Activated T-cell treated with anti-CD3 and anti-CD28 coated beads for 48 hours (primary cell): Measurements from ENCODE around the gene SCMH1.

Experiments used
- DNase-seq: peaks from one replicate; pipeline ENCODE4 v3.0.0-alpha.2; 2020; ENCODE audit warnings: low read depth

The SCMH1 gene

DNA sequence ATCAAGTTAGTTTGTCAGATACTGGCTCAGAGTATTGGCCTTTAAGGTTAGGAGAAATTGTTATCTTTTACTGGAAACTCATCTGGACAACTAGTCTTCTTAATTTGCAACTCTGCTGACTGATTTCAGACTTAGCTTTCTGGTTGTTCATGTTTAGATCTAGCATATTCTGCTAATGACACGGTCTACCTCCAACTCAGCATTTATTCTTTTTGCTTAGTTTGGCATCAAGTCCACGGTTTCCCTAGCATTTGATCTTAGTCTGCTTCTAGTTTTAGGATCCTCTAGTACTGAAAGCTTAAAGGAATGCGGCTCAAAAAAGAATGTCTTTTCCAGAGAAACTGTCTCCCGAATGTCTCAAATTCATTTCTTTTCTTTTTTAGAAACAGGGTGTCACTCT, 145.0 kb downstream of the SCMH1 start:
- no peak for DNase-seq

DNA sequence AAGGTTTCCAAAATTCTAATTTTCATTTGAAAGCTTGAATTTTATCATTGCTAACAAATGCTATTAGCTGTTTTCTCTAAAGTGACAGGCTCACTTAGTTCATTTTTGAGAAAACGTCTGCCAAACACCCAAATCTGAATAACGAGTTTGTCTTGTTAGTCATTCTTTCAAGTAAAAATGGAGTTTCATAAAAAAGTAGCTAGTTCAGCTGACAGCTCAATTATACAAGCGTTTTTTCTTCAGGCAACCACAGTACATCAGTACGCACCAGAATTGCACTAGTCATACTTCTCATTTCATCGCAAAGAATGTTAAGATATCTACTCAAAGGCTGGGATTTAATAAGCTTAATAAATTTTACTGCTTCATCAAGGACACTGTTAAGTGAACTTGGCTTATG, 148.3 kb downstream of the SCMH1 start:
- DNase-seq: no peak

DNA sequence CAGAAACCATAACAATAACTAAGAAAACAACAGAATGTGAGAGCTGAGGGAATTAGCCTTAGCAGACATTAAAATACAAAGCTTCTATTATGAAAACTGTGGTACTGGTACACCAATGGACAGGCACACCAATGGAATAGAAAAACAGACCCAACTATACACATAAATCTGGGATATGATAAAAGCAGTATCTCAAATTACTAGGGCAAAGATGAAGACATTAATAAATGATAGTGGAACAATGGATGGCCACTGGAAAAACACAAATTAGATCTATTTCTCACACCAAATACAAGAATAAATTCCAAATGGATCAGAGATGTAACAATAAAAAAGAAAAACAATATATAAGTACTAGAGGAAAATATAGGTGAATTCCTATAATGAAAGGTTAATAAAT, 155.2 kb downstream of the SCMH1 start:
- DNase-seq: no peak

DNA sequence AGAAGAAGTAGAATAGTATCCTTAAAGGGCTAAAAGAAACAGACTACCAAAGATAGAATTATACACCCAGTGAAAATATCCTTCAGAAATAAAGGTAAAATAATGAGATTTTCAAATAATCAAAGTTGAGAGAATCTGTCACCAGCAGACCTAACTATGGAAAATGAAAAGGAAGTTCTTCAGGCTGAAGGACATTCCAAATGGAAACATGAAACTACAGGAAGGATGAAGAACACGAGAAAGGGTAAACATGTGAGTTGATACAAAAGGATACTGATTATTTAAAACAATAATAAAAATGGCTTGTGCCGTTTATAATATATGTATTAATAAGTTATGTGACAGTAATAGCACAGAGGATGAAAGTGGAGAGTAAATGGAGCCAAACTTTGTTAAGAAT, 163.5 kb downstream of the SCMH1 start:
- no peak for DNase-seq

DNA sequence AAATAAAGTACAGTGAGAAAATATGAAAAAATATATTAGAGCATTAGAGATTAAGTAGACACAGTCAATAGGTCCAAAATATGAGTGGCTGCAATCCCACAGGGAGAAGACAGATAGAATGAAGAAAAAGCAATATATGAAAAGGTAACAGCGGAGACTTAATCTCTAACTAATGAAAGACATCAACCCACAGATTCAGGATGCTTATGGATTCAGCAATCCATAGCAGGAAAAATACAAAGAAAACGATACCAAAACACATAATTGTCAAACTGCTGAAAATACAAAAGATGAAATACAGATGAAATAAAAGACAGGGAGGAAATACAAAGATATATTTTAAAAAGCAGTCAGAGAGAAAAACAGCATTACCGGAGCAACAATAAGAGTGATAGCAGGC, 163.9 kb downstream of the SCMH1 start:
- DNase-seq: no peak

DNA sequence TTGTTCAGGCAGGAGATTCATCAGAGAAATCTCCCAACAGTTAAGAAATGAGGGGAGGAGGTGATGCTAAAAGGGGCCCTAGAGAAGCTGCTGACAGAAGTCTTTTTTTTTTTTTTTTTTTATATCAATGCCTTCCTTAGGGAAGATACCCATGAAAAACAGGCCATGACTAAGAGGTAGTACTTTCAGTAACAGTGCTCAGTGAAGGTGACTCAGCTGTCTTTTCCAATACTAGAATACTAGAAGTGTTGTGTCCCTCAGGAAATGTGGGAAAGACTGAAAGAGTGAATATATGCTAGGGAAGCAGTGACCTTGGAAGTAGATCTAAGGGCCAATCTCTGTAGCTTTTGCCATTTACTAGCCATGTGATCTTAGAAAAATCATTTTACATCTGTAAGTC, 168.1 kb downstream of the SCMH1 start:
- no peak for DNase-seq

DNA sequence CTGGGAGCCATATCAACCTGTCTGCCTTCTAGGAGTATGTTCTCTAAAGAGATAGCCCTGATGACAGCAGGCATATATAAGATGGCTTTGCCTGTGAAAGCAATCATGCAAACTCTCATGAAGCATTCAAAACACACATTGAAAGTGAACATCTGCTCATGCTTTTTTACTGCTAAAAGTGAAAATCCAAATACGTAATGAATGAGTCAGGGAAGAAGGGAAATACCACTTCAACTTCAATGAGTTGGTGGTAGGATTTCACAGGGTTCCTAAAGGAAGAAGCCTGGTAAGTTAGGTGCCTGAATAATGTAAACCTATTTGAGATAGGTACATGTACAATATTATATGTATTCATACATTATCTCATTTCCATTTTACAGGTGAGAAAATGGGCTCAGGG, 170.1 kb downstream of the SCMH1 start:
- DNase-seq: no peak

DNA sequence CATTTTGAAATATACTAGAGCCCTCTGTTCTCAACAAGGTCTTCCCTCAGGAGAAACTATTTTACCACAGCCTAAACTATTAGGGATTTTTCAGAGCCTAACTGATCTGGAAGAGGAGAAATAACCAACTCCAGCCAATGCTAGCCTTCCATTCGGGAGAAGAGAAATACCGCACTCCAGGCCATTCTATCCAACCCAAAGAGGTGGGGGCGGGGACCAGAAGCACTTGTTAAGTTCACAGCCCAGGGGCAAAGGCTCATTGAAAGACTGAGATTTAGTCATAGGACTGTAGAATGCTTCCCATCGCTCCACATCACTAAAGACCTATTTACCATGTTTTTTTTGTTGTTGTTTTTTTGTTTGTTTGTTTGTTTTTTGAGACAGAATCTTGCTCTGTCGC, 185.2 kb downstream of the SCMH1 start:
- DNase-seq: no peak

DNA sequence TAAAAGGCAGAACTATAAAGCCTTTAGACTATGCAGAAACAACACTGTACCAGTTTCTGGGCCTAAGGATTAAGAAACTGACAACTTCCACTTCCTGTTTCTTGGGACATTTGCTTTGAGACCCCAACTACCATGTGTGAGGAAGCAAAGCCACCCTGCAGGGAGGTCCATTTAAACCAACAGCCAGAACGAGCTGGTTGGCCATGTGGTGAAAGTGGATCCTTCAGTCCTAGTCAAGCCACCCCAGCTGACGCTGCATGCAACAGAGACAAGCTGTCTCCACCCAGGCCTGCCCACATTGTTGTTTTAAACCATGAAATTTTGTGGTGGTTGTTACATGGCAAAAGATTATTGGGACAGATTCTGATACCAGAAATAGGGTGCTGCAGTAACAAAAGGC, 188.8 kb downstream of the SCMH1 start:
- no peak for DNase-seq

DNA sequence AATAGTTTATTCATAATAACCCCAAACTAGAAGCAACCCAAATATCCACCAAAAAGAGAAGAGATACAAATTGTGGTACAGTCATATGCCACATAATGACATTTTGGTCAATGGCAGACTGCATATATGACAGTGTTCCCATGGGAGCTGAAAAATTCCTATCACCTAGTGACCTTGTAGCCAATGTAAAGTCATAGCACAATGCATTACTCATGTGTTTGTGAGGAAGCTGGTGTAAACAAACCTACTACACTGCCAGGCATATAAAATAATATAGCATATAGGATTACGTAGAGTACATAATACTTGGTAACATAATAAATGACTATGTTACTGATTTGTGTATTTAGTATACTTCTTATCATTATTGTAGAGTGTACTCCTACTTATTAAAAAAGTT, 191.1 kb downstream of the SCMH1 start:
- no peak for DNase-seq

DNA sequence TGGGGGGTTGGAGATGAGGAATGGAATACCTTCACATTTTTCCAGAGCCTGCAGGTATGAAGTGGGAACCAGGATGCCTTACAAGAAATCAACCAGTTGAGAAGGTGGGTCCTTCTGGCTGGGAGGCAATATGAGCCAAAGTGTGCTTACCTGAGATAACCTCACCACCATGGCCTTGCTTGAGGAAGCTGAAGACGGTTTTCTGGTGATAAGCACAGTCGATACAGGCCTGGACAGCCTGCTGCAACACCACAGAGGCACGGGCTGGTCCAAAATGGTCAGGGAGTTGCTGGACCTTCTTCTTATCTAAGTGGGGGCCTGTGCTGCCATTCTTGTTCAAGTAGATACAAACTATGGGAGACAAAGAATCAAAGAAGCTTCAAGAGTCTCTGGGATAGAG, 193.6 kb downstream of the SCMH1 start:
- DNase-seq: no peak

DNA sequence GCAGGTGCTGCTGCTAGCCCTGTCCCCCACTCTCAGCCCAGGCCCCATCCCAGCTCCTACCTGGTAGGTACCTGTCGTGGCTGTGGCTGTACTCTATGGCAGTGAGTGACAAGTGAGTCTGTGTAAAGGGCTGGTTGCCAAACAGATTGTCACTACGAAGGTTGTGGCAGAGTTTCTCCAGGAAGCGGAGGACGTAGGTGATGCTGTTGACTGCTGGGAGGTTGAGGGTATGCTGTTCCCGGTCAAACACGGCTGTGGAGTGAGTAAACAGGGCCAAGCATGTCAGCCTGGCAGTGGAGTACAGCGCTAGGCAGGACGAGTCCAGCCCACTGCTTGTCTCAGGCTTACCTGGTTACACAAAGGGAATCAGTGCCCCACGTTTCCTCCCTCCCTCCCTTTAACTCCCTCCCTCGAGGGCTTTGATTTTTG, 195.7 kb downstream of the SCMH1 start:
- no peak for DNase-seq

DNA sequence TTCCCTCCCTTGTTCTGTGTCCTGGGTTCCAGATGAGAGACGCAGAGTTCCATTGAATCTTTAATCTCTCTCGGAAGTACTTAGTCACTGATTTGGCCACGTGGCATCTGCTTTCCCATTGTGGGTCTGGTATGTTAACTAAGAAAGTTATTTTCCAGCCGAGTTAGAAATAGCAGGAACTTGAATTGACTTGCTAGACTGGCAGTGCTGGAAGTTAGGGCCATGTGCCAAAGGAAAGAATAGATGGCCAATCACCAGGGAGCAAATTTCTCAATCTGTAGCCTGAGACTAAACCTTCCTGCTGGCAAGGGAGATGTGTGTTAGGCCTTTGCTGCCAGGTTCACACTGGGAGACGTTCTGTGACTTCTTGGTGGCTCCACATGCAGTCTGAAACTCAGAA, 196.4 kb downstream of the SCMH1 start:
- DNase-seq: no peak

DNA sequence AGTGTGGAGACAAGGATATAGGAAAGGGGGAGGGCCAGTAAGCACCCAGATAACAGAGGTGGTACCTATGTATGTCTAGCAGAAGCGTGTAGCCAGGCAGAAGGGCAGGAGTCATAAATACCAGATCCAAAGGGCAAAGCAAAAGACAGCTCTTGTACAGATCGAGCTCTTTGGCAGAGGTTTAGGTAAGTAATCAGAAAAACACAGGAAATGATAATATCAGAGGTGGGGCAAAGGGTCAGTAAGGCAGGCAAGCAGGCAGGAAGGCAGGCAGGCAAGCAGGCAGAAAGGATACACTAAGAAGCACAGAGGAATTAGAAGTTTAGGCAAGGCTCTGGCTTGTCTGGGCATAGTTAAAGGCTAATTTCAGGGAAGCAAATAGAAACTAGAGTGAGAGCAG, 197.9 kb downstream of the SCMH1 start:
- no peak for DNase-seq

DNA sequence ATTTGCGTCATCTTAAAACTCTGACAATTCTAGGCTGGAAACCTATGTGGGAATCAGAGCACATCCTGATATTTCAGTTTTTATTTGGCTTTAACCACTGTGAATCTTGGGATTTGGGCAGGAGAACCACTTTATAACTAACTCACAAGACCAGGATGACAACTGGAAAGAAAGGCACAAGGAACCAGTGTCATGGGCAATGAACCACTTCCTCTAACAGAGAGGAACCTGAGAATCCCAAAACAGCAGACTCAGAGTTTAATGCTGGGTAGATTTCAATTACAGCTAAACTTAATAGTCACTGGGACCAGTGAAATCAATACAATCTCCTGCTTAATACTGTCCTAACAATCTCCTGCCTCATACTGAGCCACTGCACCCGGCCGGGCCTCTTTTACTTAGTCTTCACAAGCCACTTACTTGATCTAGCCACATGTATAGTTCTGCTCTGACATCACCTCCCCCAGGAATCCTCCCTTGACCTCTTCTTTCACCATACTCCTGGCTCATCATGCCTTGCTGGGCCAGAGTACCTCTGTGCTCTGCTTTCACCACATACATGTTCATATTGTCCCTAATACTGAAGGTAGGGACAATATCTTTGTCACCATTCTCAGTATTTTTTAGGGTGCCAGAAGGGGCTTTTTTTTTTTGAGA, 200.4 kb downstream of the SCMH1 start:
- no peak for DNase-seq

DNA sequence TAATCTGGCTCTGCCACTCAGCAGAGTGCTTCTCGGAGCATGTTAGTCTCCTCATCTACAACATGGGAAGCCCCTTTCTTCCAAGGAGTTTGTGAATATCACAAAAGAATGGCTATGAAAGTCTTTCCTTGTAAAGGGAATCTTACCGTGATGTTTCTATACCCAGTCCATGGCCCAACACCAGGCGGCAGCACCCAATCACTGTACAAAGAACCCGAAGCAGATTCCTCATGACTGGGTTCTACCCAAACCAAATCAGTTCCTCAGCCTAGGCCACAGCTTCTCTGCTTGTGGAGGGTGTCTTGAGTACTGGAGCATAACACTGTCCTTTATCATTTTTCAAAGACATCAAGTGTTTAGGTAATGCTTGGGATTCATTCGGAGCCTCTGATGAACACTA, 204.0 kb downstream of the SCMH1 start:
- DNase-seq: no peak

DNA sequence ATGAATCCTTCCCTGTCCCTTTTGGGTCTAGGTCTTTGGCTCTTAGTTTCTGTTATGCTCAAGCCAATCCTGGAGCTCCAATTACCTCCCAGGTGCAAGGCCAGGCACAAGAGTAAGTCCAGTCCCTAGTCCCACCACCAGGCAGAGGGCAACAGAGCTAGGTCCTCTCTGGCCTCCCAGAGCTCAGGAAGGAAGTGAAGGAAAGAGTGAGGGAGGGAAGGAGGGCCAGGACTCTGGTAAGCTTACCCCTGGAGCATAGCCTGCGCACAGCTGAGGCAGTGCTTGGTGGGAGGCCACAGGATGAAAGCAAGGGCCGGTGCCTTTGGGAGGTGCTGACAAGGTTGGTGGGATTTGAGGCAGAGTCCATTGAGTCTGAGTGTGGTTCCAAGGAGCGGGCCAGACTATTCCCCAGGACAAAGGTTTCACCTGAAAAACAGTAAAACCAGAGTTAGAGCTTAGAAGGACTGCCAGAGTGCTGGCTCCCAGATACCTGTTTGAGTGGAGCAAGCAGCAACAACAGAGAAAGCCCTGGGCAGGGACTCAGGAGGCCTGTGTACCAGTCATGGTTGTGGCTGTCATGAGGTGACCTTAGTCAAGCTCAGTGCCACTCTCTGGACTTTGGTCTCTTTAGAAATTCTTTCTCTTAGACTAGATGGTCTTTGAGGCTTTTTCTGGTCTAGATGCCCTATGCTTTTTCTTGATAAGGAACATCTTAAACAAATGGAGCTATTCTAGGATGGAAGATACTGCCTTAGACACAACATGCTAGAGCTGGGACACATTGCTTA, 204.8 kb downstream of the SCMH1 start:
- no peak for DNase-seq

DNA sequence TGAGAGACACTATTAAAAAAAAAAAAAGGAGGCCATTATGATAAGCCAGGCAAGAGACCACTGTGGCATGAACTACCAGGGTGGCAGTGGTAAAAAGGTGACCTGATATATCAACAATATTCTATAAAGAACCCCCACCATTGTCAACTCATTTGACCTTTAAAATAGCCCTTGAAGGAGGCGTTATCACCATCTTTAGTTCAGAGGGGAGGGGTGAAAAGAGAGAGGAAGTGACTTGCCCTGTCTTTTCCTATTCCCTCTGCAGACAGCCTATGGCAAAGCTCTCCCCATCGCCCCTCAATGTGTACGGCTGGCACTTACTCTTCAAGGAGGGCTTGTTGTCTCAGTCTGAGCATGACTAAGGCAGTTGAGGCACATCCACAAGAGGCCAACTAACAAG, 208.8 kb downstream of the SCMH1 start:
- no peak for DNase-seq

DNA sequence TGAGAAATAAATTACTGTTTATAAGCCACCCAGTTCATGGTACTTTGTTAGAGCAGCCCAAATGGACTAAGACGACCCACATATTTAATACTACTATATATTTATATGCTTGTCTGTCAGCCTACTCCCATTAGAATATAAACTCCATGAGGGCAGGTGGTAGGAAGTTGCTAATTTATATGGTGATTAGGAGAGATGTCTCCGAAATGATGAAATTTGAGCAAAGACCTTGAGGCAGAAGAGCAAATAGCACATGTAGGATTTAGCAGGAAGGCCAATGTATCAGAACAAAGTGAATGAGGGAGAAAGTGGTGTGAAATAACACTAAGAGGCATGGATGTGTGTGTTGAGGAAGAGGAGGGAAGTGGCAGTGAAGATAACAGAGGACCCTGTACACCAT, 210.0 kb downstream of the SCMH1 start:
- no peak for DNase-seq

DNA sequence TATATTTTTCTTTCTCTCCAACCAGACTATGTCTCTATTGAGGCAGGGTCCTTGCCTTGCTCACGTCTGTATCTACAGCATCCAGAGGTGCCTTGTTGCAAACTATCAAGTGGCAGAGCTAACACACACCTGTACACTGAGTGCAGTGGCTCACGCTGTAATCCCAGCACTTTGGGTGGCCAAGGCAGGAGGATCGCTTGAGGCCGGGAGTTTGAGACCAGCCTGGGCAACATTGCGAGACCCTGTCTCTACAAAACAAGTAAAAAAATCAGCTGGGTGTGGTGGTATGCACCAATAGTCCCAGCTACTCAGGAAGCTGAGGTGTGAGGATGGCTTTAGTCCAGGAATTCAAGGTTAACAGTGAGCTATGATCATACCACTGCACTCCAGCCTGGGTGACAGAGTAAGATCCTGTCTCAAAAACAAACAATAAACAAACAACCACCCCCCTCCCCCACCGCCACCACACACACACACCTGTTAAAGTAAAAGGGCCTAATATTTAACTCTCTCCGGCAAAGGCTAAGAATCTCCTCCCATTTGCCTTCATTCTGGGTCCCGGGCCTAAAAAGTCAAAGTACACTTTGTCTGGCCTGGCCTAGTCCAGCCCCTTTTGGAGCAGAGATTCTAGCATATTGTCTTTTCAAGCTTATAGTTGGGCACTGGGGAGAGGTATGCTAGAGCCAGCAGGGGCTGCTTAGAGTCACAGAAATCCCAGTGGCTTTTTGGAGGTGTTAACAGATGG, 211.1 kb downstream of the SCMH1 start:
- DNase-seq: no peak

DNA sequence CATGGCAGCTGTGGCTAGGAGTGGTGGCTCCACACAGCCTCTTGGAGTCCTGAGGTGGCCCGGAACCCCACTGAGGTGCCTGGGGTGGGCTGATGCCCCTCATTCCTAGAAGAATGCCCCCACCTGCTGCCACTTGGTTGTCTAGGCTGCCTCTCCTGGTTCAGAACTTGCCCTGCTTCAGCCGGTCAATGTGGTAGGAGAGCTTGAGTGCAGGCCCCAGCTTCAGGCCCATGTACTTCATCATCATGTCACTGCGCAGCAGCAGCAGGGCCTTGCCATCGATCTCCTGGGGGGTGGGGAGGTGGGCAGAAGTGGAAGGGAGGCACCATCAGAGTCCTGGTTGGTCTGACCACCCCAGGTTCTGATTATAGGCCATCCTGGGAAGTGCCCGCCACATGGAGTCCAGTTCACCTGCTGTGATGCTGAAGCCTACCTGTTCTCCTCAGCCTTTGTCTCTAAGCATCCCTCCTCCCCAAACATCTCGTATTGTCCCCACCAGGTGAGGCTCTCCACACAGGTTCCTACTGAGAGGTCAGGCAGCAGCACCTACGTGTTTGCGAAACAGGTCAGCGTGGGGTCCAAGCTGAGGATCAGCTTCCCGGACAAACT, 214.0 kb downstream of the SCMH1 start:
- no peak for DNase-seq

DNA sequence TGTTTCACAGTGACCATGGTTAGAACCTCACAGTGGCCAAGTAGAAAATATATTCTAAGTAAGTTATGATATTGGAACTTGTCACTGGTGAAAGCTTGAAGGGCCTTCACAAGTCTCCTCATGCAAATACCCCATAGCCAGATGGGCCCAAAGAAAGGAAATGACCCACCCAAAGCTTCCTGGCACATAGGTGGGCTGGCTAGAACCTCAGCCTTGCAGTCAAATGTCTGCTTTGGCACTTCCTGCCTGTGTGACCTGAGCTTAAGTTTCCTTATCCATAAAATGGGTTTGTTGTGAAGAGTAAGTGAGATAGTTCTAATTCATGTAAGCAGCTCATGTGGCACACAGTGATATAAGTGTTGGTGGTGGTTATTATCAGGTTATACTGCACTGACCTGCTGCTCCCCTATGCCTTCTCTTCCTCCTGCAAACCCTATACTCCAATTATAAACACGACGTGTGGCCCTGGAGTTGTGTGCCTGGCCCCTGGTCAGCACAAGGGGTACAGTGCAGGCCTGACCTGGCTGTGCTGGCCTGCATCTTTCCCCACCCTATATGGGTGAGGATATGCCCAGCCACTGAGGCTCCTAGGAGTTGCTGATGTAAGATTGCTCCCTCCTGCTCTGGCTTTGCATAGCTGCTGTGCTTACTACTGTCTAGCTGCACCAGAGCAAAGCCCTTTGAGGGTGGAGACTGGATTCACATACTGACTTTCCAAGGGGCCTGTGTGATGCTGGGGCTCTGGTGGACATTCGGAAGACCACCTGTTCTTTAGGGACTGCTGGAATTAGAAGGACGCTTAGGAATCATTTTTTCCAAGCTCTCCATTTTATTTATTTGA, 215.9 kb downstream of the SCMH1 start:
- no peak for DNase-seq
